Measurements from ENCODE around the gene ARVCF. TPM values are rescaled to one million over a fixed set of nuclear protein-coding genes. Genes with fewer than 3 reads are reported as not detected.
A peak's percentile ranks its signal among the peaks of the same experiment; 100 is the strongest.
"Not testable (repeated sequence)": the region's sequence is repeated elsewhere in the genome, so short reads cannot be mapped to it uniquely, and the experiment has no call there.

ARVCF gene
- total RNA-seq, 1 donor = 27.1 TPM

- H3K4me2 ChIP-seq (ENCODE audit: insufficient read depth, low read length) = no peak overlapping the region
- no peak for DNase-seq (ENCODE audit: insufficient read length, low spot score, missing footprints)
- no peaks in the 10 kb centered on the region for H3K36me3 ChIP-seq (ENCODE audit: insufficient read depth, low read length)
- TF ChIP-seq CTCF (IDR thresholded peaks at IDR 0.05; ENCODE audit: extremely low read depth, low read depth, low read length) = no peak
- H3K79me2 ChIP-seq (ENCODE audit: insufficient read depth, low read length) = no peaks in the 10 kb centered on the region
- no peak overlapping the region for H2AFZ ChIP-seq (ENCODE audit: low read length)
- H3K27ac ChIP-seq (ENCODE audit: low read depth, low read length) = no peak overlapping the region
- no peak overlapping the region for H3K4me3 ChIP-seq (ENCODE audit: insufficient read depth, low read length)
- no peaks in the 10 kb centered on the region for H3K27me3 ChIP-seq (ENCODE audit: insufficient read depth, low read length)
- H3K4me1 ChIP-seq (ENCODE audit: insufficient read depth, low read length) = no peaks in the 10 kb centered on the region
- peaks cover 4% of the 10 kb centered on the region for H4K20me1 ChIP-seq (ENCODE audit: insufficient read depth, low read length)
- no peaks in the 10 kb centered on the region for H3K9me3 ChIP-seq (ENCODE audit: low read depth, low read length)
Observed at GRCh38 chr22:19927696-19928095, 88.9 kb downstream of the ARVCF start.

GRCh38 chr22:19926028-19926427 is 90.6 kb downstream of the ARVCF start:
- H3K27ac ChIP-seq (ENCODE audit: low read depth, low read length); H3K27me3 ChIP-seq (ENCODE audit: insufficient read depth, low read length); H3K4me3 ChIP-seq (ENCODE audit: insufficient read depth, low read length); H2AFZ ChIP-seq (ENCODE audit: low read length); H3K36me3 ChIP-seq (ENCODE audit: insufficient read depth, low read length); H3K4me2 ChIP-seq (ENCODE audit: insufficient read depth, low read length); H3K9me3 ChIP-seq (ENCODE audit: low read depth, low read length); H3K79me2 ChIP-seq (ENCODE audit: insufficient read depth, low read length); H3K4me1 ChIP-seq (ENCODE audit: insufficient read depth, low read length); DNase-seq (ENCODE audit: insufficient read length, low spot score, missing footprints); H4K20me1 ChIP-seq (ENCODE audit: insufficient read depth, low read length): not testable (repeated sequence)

GRCh38 chr22:19923914-19924513 is 92.6 kb downstream of the ARVCF start:
- Histone ChIP-seq H3K27ac (ENCODE audit: low read depth, low read length) (no peak overlapping the region), H2AFZ (ENCODE audit: low read length) (no peak overlapping the region), H3K9me3 (ENCODE audit: low read depth, low read length) (no peaks in the 10 kb centered on the region), H3K4me3 (ENCODE audit: insufficient read depth, low read length) (no peak overlapping the region), H3K4me2 (ENCODE audit: insufficient read depth, low read length) (no peak overlapping the region), H3K27me3 (ENCODE audit: insufficient read depth, low read length) (no peaks in the 10 kb centered on the region), H3K4me1 (ENCODE audit: insufficient read depth, low read length) (no peaks in the 10 kb centered on the region), H3K79me2 (ENCODE audit: insufficient read depth, low read length) (no peaks in the 10 kb centered on the region), H3K36me3 (ENCODE audit: insufficient read depth, low read length) (no peaks in the 10 kb centered on the region), H4K20me1 (ENCODE audit: insufficient read depth, low read length) (peaks cover 4% of the 10 kb centered on the region)
- no peak for TF ChIP-seq CTCF (IDR thresholded peaks at IDR 0.05; ENCODE audit: extremely low read depth, low read depth, low read length)
- no peak for DNase-seq (ENCODE audit: insufficient read length, low spot score, missing footprints)

- peak; percentile 54 for DNase-seq (ENCODE audit: insufficient read length, low spot score, missing footprints)
- Histone ChIP-seq H3K9me3 (ENCODE audit: low read depth, low read length) (no peaks in the 10 kb centered on the region), H2AFZ (ENCODE audit: low read length) (no peak overlapping the region), H3K79me2 (ENCODE audit: insufficient read depth, low read length) (no peaks in the 10 kb centered on the region), H3K27ac (ENCODE audit: low read depth, low read length) (no peak overlapping the region), H3K4me1 (ENCODE audit: insufficient read depth, low read length) (no peaks in the 10 kb centered on the region), H4K20me1 (ENCODE audit: insufficient read depth, low read length) (peaks cover 4% of the 10 kb centered on the region), H3K4me2 (ENCODE audit: insufficient read depth, low read length) (no peak overlapping the region), H3K4me3 (ENCODE audit: insufficient read depth, low read length) (no peak overlapping the region), H3K27me3 (ENCODE audit: insufficient read depth, low read length) (no peaks in the 10 kb centered on the region), H3K36me3 (ENCODE audit: insufficient read depth, low read length) (peaks cover 13% of the 10 kb centered on the region)
- no peak for TF ChIP-seq CTCF (IDR thresholded peaks at IDR 0.05; ENCODE audit: extremely low read depth, low read depth, low read length)
Observed at GRCh38 chr22:19921544-19922081, 95.0 kb downstream of the ARVCF start.

Small RNA genes lying within 50 kb of the gene (small RNA-seq; reads per million reads assigned to genes)
- gene MIR185 = 202 reads per million, percentile 98 among the genes with 10 or more reads in this experiment

Other genes with a start within 250 kb of the ARVCF start
- gene GNB1L, start 161.9 kb downstream of the ARVCF start, total RNA-seq = 4.0 and 5.6 TPM in 2 replicates
- 10.3 and 11.9 TPM in 2 replicates for gene RTL10, start 161.9 kb downstream of the ARVCF start, total RNA-seq
- gene COMT, start 75.1 kb downstream of the ARVCF start, total RNA-seq = 220 and 288 TPM in 2 replicates
- 19.5 and 21.5 TPM in 2 replicates for gene TXNRD2, start 75.0 kb downstream of the ARVCF start, total RNA-seq
- gene TANGO2, start 4.3 kb upstream of the ARVCF start, total RNA-seq = 41.8 and 43.8 TPM in 2 replicates
- gene DGCR8, start 63.4 kb upstream of the ARVCF start, total RNA-seq = 25.9 and 44.2 TPM in 2 replicates
- gene RANBP1, start 99.3 kb upstream of the ARVCF start, total RNA-seq = 78.4 and 85.8 TPM in 2 replicates
- gene TRMT2A, start 100.4 kb upstream of the ARVCF start, total RNA-seq = 35.9 and 43.8 TPM in 2 replicates
- 9.8 and 11.8 TPM in 2 replicates for gene ZDHHC8, start 115.0 kb upstream of the ARVCF start, total RNA-seq
- 0.36 and 0.59 TPM in 2 replicates for gene CCDC188, start 134.2 kb upstream of the ARVCF start, total RNA-seq